HEK293 (cell line): ENCODE results near the gene NTSR1.
A peak's percentile ranks its signal among the peaks of the same experiment; 100 is the strongest.

Experiments used
- CTCF ChIA-PET: fragments of 350-600 bp; formaldehyde crosslinking; extraction: SDS; loops from one replicate; lab custom pipeline; 2021; ENCODE audit warnings: antibody characterized with exemption; lab: Yijun Ruan, JAX
- POLR2A ChIA-PET: fragments of 300-600 bp; formaldehyde crosslinking; extraction: SDS; loops from one replicate; lab custom pipeline; 2020; ENCODE audit warnings: antibody characterized with exemption, inconsistent platforms; lab: Yijun Ruan, JAX
- H3K27ac ChIP-seq: fragments of 200-500 bp; sonication (Bioruptor generic); 2 replicates; pipeline ENCODE4 v1.5.1; 2014; ENCODE audit warnings: low read depth, low read length, control low read depth, inconsistent platforms; ENCODE audit errors: extremely low read depth
- H3K36me3 ChIP-seq, 2 experiments: fragments of 200-500 bp in 1 of 2; sonication (Bioruptor generic) in 1 of 2; 1 replicate in 1 of 2; 2 replicates in 1 of 2; pipeline ENCODE4 v1.5.1; 2014 to 2017; ENCODE audit warnings: inconsistent platforms in 2 of 2, low read length in 2 of 2; ENCODE audit not compliant: control insufficient read depth in 2 of 2, insufficient read depth in 1 of 2
- H3K4me1 ChIP-seq: fragments of 200-500 bp; sonication (Bioruptor generic); 2 replicates; pipeline ENCODE4 v1.5.1; 2014; ENCODE audit warnings: mild to moderate bottlenecking, low read length, inconsistent platforms; ENCODE audit not compliant: control insufficient read depth, insufficient read depth
- H3K4me3 ChIP-seq: 2 replicates; pipeline ENCODE4 v1.5.1; 2011; ENCODE audit warnings: low read depth, mild to moderate bottlenecking, control low read depth, low read length, moderate library complexity
- H3K9me3 ChIP-seq: fragments of 200-500 bp; sonication (Bioruptor generic); 2 replicates; pipeline ENCODE4 v1.5.1; 2014; ENCODE audit warnings: low read depth, low read length, inconsistent platforms; ENCODE audit not compliant: control insufficient read depth, insufficient read depth
- EGR2 ChIP-seq: fragments of 450-650 bp; formaldehyde crosslinking; IDR thresholded peaks from 2 replicates; pipeline ENCODE4 v1.5.1; 2016; ENCODE audit warnings: low read depth, missing biosample characterization, missing genetic modification characterization
- HOXA7 ChIP-seq: sonication (generic); formaldehyde crosslinking; IDR thresholded peaks from 2 replicates; pipeline ENCODE4 v1.8.1; 2022; ENCODE audit warnings: missing genetic modification reagents, borderline replicate concordance
- IKZF3 ChIP-seq: fragments of 450-650 bp; IDR thresholded peaks from 2 replicates; pipeline ENCODE4 v1.5.0; 2018; ENCODE audit warnings: missing biosample characterization, mild to moderate bottlenecking, missing genetic modification characterization, moderate library complexity
- KLF16 ChIP-seq: fragments of 450-650 bp; formaldehyde crosslinking; IDR thresholded peaks from 2 replicates; pipeline ENCODE4 v1.5.1; 2017; ENCODE audit warnings: missing biosample characterization, missing genetic modification characterization
- KLF8 ChIP-seq: fragments of 450-650 bp; formaldehyde crosslinking; IDR thresholded peaks from 2 replicates; pipeline ENCODE4 v1.5.1; 2016; ENCODE audit warnings: missing biosample characterization, missing genetic modification characterization
- PRDM1 ChIP-seq: fragments of 450-650 bp; formaldehyde crosslinking; IDR thresholded peaks from 2 replicates; pipeline ENCODE4; 2016; ENCODE audit warnings: missing biosample characterization, missing genetic modification characterization
- SP3 ChIP-seq: fragments of 450-650 bp; formaldehyde crosslinking; IDR thresholded peaks from 2 replicates; pipeline ENCODE4 v1.5.1; 2016; ENCODE audit warnings: missing biosample characterization, missing genetic modification characterization
- SP7 ChIP-seq: fragments of 450-650 bp; formaldehyde crosslinking; IDR thresholded peaks from 2 replicates; pipeline ENCODE4 v1.5.1; 2016; ENCODE audit warnings: missing biosample characterization, missing genetic modification characterization
- ZBTB20 ChIP-seq: fragments of 450-650 bp; formaldehyde crosslinking; IDR thresholded peaks from 2 replicates; pipeline ENCODE4 v1.5.1; 2016; ENCODE audit warnings: missing biosample characterization, missing genetic modification characterization
- ZEB2 ChIP-seq: fragments of 450-650 bp; formaldehyde crosslinking; IDR thresholded peaks from 2 replicates; pipeline ENCODE4 v1.5.1; 2016; ENCODE audit warnings: missing biosample characterization, missing genetic modification characterization
- ZFHX2 ChIP-seq: fragments of 450-650 bp; formaldehyde crosslinking; conservative IDR thresholded peaks from 2 replicates; pipeline ENCODE4 v1.5.1; 2016; ENCODE audit warnings: missing biosample characterization, missing genetic modification characterization
- ZFP41 ChIP-seq: fragments of 450-650 bp; formaldehyde crosslinking; IDR thresholded peaks from 2 replicates; pipeline ENCODE4 v1.5.1; 2016; ENCODE audit warnings: missing biosample characterization, missing genetic modification characterization, borderline replicate concordance
- ZIC2 ChIP-seq: fragments of 450-650 bp; formaldehyde crosslinking; IDR thresholded peaks from 2 replicates; pipeline ENCODE4 v1.5.1; 2016; ENCODE audit warnings: missing biosample characterization, missing genetic modification characterization
- ZNF10 ChIP-seq: fragments of 450-650 bp; formaldehyde crosslinking; IDR thresholded peaks from 2 replicates; pipeline ENCODE4 v1.5.1; 2017; ENCODE audit warnings: missing biosample characterization, missing genetic modification characterization
- ZNF114 ChIP-seq: fragments of 450-650 bp; formaldehyde crosslinking; IDR thresholded peaks from 2 replicates; pipeline ENCODE4 v1.5.0; 2017; ENCODE audit warnings: missing biosample characterization, missing genetic modification characterization
- ZNF132 ChIP-seq: fragments of 450-650 bp; formaldehyde crosslinking; IDR thresholded peaks from 2 replicates; pipeline ENCODE4 v1.5.1; 2017; ENCODE audit warnings: missing biosample characterization, missing genetic modification characterization, borderline replicate concordance
- ZNF138 ChIP-seq: fragments of 450-650 bp; formaldehyde crosslinking; IDR thresholded peaks from 2 replicates; pipeline ENCODE4 v1.5.1; 2016; ENCODE audit warnings: missing biosample characterization, missing genetic modification characterization, borderline replicate concordance
- ZNF202 ChIP-seq: fragments of 450-650 bp; formaldehyde crosslinking; IDR thresholded peaks from 2 replicates; pipeline ENCODE4 v1.5.1; 2016; ENCODE audit warnings: missing biosample characterization, missing genetic modification characterization, borderline replicate concordance
- ZNF211 ChIP-seq: fragments of 450-650 bp; formaldehyde crosslinking; IDR thresholded peaks from 2 replicates; pipeline ENCODE4 v1.5.1; 2016; ENCODE audit warnings: low read depth, missing biosample characterization, missing genetic modification characterization
- ZNF302 ChIP-seq: fragments of 450-650 bp; formaldehyde crosslinking; IDR thresholded peaks from 2 replicates; pipeline ENCODE4 v1.5.1; 2016; ENCODE audit warnings: missing biosample characterization, missing genetic modification characterization, low read depth
- ZNF311 ChIP-seq: fragments of 450-650 bp; formaldehyde crosslinking; IDR thresholded peaks from 2 replicates; pipeline ENCODE4 v1.5.1; 2017; ENCODE audit warnings: missing biosample characterization, missing genetic modification characterization, borderline replicate concordance
- ZNF354C ChIP-seq: fragments of 450-650 bp; formaldehyde crosslinking; IDR thresholded peaks from 2 replicates; pipeline ENCODE4 v1.5.1; 2016; ENCODE audit warnings: missing biosample characterization, missing genetic modification characterization, low read depth, borderline replicate concordance
- ZNF404 ChIP-seq: fragments of 450-650 bp; formaldehyde crosslinking; IDR thresholded peaks from 2 replicates; pipeline ENCODE4 v1.5.1; 2017; ENCODE audit warnings: missing biosample characterization, missing genetic modification characterization
- ZNF426 ChIP-seq: fragments of 450-650 bp; formaldehyde crosslinking; IDR thresholded peaks from 2 replicates; pipeline ENCODE4 v1.5.1; 2017; ENCODE audit warnings: missing biosample characterization, missing genetic modification characterization, mild to moderate bottlenecking, inconsistent platforms, moderate library complexity
- ZNF555 ChIP-seq: fragments of 450-650 bp; formaldehyde crosslinking; conservative IDR thresholded peaks from 2 replicates; pipeline ENCODE4 v1.5.1; 2017; ENCODE audit warnings: missing biosample characterization, mild to moderate bottlenecking, missing genetic modification characterization, inconsistent platforms
- ZNF670 ChIP-seq: fragments of 450-650 bp; formaldehyde crosslinking; IDR thresholded peaks from 2 replicates; pipeline ENCODE4 v1.5.1; 2016; ENCODE audit warnings: missing biosample characterization, missing genetic modification characterization, low read depth
- ZNF843 ChIP-seq: fragments of 450-650 bp; formaldehyde crosslinking; IDR thresholded peaks from 2 replicates; pipeline ENCODE4 v1.5.1; 2016; ENCODE audit warnings: missing biosample characterization, missing genetic modification characterization
- ZSCAN30 ChIP-seq: fragments of 450-650 bp; IDR thresholded peaks from 2 replicates; pipeline ENCODE4 v1.5.1; 2018; ENCODE audit warnings: missing biosample characterization, mild to moderate bottlenecking, missing genetic modification characterization, moderate library complexity
- ZXDB ChIP-seq: fragments of 450-650 bp; formaldehyde crosslinking; IDR thresholded peaks from 2 replicates; pipeline ENCODE4 v1.5.1; 2016; ENCODE audit warnings: missing biosample characterization, missing genetic modification characterization
- TF ChIP-seq, protein P1 (sequence below): fragments of 450-650 bp; formaldehyde crosslinking; IDR thresholded peaks from 2 replicates; pipeline ENCODE4 v1.5.1; 2017; ENCODE audit warnings: missing biosample characterization, missing genetic modification characterization
- TF ChIP-seq, protein P2 (sequence below): fragments of 450-650 bp; formaldehyde crosslinking; IDR thresholded peaks from 2 replicates; pipeline ENCODE4 v1.5.1; 2016; ENCODE audit warnings: missing biosample characterization, missing genetic modification characterization
- TF ChIP-seq, protein P3 (sequence below): fragments of 450-650 bp; formaldehyde crosslinking; IDR thresholded peaks from 2 replicates; pipeline ENCODE4 v1.5.1; 2016; ENCODE audit warnings: missing biosample characterization, missing genetic modification characterization

NTSR1 gene

DNA sequence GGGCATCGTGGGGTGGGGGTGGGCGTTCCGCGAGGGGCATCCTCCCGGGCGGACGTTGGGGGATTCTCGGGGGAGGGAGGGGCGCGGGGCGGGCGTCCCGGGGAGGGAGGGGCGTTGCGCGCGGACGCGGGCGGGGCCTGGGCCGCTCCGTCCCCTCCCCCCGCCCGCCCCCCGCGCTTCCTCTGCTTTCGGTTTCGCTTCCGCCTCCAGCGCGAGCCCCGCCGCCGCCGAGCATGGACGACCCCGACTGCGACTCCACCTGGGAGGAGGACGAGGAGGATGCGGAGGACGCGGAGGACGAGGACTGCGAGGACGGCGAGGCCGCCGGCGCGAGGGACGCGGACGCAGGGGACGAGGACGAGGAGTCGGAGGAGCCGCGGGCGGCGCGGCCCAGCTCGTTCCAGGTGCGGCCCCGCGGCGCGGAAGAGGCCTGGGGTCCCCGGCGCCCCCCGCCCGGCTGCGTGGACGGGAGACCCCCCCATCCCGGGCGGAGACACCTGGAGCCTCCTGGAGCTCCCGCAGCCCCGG, 96.1 kb downstream of the NTSR1 start, which contains the start of gene OGFR (continued):
- TF ChIP-seq, protein P1, sequence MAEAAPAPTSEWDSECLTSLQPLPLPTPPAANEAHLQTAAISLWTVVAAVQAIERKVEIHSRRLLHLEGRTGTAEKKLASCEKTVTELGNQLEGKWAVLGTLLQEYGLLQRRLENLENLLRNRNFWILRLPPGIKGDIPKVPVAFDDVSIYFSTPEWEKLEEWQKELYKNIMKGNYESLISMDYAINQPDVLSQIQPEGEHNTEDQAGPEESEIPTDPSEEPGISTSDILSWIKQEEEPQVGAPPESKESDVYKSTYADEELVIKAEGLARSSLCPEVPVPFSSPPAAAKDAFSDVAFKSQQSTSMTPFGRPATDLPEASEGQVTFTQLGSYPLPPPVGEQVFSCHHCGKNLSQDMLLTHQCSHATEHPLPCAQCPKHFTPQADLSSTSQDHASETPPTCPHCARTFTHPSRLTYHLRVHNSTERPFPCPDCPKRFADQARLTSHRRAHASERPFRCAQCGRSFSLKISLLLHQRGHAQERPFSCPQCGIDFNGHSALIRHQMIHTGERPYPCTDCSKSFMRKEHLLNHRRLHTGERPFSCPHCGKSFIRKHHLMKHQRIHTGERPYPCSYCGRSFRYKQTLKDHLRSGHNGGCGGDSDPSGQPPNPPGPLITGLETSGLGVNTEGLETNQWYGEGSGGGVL, result peak; percentile 14; the same call in 1 of the 2 replicates
- TF ChIP-seq, protein P2, sequence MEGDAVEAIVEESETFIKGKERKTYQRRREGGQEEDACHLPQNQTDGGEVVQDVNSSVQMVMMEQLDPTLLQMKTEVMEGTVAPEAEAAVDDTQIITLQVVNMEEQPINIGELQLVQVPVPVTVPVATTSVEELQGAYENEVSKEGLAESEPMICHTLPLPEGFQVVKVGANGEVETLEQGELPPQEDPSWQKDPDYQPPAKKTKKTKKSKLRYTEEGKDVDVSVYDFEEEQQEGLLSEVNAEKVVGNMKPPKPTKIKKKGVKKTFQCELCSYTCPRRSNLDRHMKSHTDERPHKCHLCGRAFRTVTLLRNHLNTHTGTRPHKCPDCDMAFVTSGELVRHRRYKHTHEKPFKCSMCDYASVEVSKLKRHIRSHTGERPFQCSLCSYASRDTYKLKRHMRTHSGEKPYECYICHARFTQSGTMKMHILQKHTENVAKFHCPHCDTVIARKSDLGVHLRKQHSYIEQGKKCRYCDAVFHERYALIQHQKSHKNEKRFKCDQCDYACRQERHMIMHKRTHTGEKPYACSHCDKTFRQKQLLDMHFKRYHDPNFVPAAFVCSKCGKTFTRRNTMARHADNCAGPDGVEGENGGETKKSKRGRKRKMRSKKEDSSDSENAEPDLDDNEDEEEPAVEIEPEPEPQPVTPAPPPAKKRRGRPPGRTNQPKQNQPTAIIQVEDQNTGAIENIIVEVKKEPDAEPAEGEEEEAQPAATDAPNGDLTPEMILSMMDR, result no peak
- no peak for TF ChIP-seq ZNF670 (tag by site-specific recombination)
- no peak for TF ChIP-seq ZNF843
- peak; percentile 40; the same call in 1 of the 2 replicates for TF ChIP-seq SP3 (tag by site-specific recombination)
- TF ChIP-seq ZNF132, result no peak
- no peak for TF ChIP-seq ZNF426 (tag by site-specific recombination)
- TF ChIP-seq EGR2 (tag by site-specific recombination), result 0 out of 2 replicates have a peak, but pooled peaks have one; percentile 22
- no peak for TF ChIP-seq HOXA7 (CRISPR knock-in tag)
- TF ChIP-seq ZXDB (tag by site-specific recombination), result no peak
- TF ChIP-seq ZNF555, result no peak
- TF ChIP-seq, all 188 proteins: peak for 11

DNA sequence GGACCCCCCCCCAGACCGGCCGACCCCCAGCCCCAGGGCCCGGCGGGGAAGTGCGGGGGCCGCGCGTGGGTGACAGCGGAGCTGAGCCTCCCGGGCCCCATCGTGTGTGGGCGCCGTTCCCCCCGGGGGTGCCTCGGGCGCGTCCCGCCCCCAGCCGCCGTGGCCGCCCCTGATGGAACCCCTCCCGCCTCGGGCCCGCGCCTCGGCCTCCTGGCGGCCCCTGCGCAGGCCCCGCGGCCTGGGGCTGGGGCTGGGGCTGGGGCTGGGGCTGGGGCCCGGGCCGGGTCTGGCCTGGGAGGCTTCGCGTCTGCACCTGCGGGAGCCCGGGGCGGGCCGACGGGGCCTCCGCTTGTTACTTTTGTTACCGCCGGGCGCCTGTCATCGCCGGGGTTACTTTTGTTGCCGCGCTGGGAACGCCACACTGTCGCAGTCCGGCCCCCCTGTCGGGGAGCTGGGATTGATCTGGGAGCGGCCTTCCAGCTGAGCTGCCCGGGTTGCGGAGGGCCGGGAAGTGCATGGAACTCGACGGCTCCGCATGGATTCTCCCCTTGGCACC, 96.6 kb downstream of the NTSR1 start:
- ChIA-PET POLR2A (interaction anchor here (1.3 to 3.6 kb wide), 4 partner anchors 10 to 18 kb away, joined by 3 to 22 read pairs (median 5); partner anchors contain the start of gene MRGBP), CTCF (interaction anchor here (1.1 to 3.4 kb wide), 3 partner anchors 13 to 101 kb away, joined by 3 to 18 read pairs (median 4); no protein-coding TSS in a partner anchor)
- H3K9me3 ChIP-seq, result no peaks in the 10 kb centered on the region
- TF ChIP-seq ZNF138 (tag by site-specific recombination) (no peak), ZNF211 (tag by site-specific recombination) (no peak), ZNF555 (no peak), ZFP41 (no peak), SP7 (tag by site-specific recombination) (0 out of 2 replicates have a peak, but pooled peaks have one; percentile 16), ZNF404 (tag by site-specific recombination) (no peak), ZNF10 (no peak), KLF16 (peak; percentile 55; the same call in 1 of the 2 replicates), PRDM1 (tag by site-specific recombination) (no peak), ZSCAN30 (tag by site-specific recombination) (no peak), IKZF3 (tag by site-specific recombination) (peak; percentile 43; the same call in 1 of the 2 replicates), ZNF354C (tag by site-specific recombination) (no peak), ZIC2 (peak; percentile 89), ZNF311 (tag by site-specific recombination) (no peak), ZBTB20 (peak; percentile 55; the same call in 1 of the 2 replicates), ZNF302 (tag by site-specific recombination) (no peak), ZEB2 (tag by site-specific recombination) (0 out of 2 replicates have a peak, but pooled peaks have one; percentile 22), KLF8 (tag by site-specific recombination) (0 out of 2 replicates have a peak, but pooled peaks have one; percentile 34), ZNF202 (tag by site-specific recombination) (no peak), ZFHX2 (tag by site-specific recombination) (peak; percentile 85), ZNF114 (tag by site-specific recombination) (no peak)
- TF ChIP-seq, protein P3, sequence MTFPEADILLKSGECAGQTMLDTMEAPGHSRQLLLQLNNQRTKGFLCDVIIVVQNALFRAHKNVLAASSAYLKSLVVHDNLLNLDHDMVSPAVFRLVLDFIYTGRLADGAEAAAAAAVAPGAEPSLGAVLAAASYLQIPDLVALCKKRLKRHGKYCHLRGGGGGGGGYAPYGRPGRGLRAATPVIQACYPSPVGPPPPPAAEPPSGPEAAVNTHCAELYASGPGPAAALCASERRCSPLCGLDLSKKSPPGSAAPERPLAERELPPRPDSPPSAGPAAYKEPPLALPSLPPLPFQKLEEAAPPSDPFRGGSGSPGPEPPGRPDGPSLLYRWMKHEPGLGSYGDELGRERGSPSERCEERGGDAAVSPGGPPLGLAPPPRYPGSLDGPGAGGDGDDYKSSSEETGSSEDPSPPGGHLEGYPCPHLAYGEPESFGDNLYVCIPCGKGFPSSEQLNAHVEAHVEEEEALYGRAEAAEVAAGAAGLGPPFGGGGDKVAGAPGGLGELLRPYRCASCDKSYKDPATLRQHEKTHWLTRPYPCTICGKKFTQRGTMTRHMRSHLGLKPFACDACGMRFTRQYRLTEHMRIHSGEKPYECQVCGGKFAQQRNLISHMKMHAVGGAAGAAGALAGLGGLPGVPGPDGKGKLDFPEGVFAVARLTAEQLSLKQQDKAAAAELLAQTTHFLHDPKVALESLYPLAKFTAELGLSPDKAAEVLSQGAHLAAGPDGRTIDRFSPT (tag by site-specific recombination), result no peak
- H3K36me3 ChIP-seq, result peaks cover 4 to 54% of the 10 kb centered on the region in 2 experiments; a peak in 2 of 3 replicates
- H3K4me1 ChIP-seq, result no peaks in the 10 kb centered on the region
- peak overlapping the region; percentile 80 for H3K27ac ChIP-seq
- peak overlapping the region; percentile 97 for H3K4me3 ChIP-seq
